K562 (cell line): ENCODE measurements around the gene ITPK1.
"Not testable (repeated sequence)": the region's sequence is repeated elsewhere in the genome, so short reads cannot be mapped to it uniquely, and the experiment has no call there.

ENCODE experiments used
- ATF6 ChIP-seq: sonication (generic); formaldehyde crosslinking; IDR thresholded peaks from 2 replicates; pipeline ENCODE4 v1.4.0; 2020; ENCODE audit warnings: mild to moderate bottlenecking, missing genetic modification reagents
- CBFA2T3 ChIP-seq: fragments of 450-650 bp; IDR thresholded peaks from 2 replicates; pipeline ENCODE4 v1.6.1; 2017
- CTCF ChIP-seq, 3 experiments: IDR thresholded peaks in 2 of 3; conservative IDR thresholded peaks in 1 of 3; 2 replicates each; pipeline ENCODE4 v1.5.1; 2011 to 2012; ENCODE audit warnings: low read length in 3 of 3, mild to moderate bottlenecking in 3 of 3, control low read depth in 2 of 3, improper control_type of control experiment in 1 of 3, inconsistent platforms in 1 of 3, low read depth in 1 of 3, mixed read lengths in 1 of 3, moderate library complexity in 1 of 3; ENCODE audit not compliant: insufficient read depth in 2 of 3
- ETV6 ChIP-seq, 3 experiments: fragments of 150-350 bp in 1 of 3; sonication (generic) in 1 of 3; formaldehyde crosslinking in 1 of 3; IDR thresholded peaks; 2 replicates each; pipeline versions ENCODE4 v1.6.1 to v1.8.0; 2014 to 2022; ENCODE audit warnings: borderline replicate concordance in 2 of 3, low read depth in 2 of 3, antibody characterized with exemption in 1 of 3, low read length in 1 of 3, mild to moderate bottlenecking in 1 of 3, missing genetic modification reagents in 1 of 3
- HOMEZ ChIP-seq: fragments of 250-450 bp; sonication (Bioruptor Pico); IDR thresholded peaks from 2 replicates; pipeline ENCODE4 v1.4.0; 2020; ENCODE audit warnings: mild to moderate bottlenecking, moderate library complexity
- MYC ChIP-seq, 2 experiments: fragments of 250-450 bp in 1 of 2; sonication (Bioruptor Pico) in 1 of 2; IDR thresholded peaks; 2 replicates each; pipeline versions ENCODE4 v1.5.1 to v1.6.1; 2012 to 2021; ENCODE audit warnings: low read depth in 2 of 2, borderline replicate concordance in 1 of 2, improper control_type of control experiment in 1 of 2, low read length in 1 of 2, mild to moderate bottlenecking in 1 of 2, moderate library complexity in 1 of 2
- POLR2AphosphoS5 ChIP-seq: IDR thresholded peaks from 2 replicates; pipeline ENCODE4 v1.6.1; 2011; ENCODE audit warnings: mild to moderate bottlenecking, low read depth, low read length, moderate library complexity; ENCODE audit not compliant: control insufficient read depth, insufficient read depth
- RAD21 ChIP-seq, 2 experiments: fragments of 250-450 bp in 1 of 2; fragments of 450-650 bp in 1 of 2; sonication (Bioruptor Pico) in 1 of 2; formaldehyde crosslinking in 1 of 2; IDR thresholded peaks in 1 of 2; conservative IDR thresholded peaks in 1 of 2; 2 replicates each; pipeline versions ENCODE4 v1.4.0 to v1.8.0; 2020 to 2022; ENCODE audit warnings: mild to moderate bottlenecking in 2 of 2, moderate library complexity in 1 of 2
- SIN3A ChIP-seq, 2 experiments: fragments of 150-350 bp in 1 of 2; IDR thresholded peaks; 2 replicates each; pipeline ENCODE4 v1.6.1; 2011 to 2016; ENCODE audit warnings: borderline replicate concordance in 2 of 2, low read depth in 2 of 2, low read length in 2 of 2, mild to moderate bottlenecking in 2 of 2, moderate library complexity in 2 of 2; ENCODE audit not compliant: control insufficient read depth in 1 of 2
- SP1 ChIP-seq: sonication (generic); formaldehyde crosslinking; IDR thresholded peaks from 2 replicates; pipeline ENCODE4 v1.8.1; 2022; ENCODE audit warnings: mild to moderate bottlenecking, missing genetic modification reagents
- STAT6 ChIP-seq: sonication (generic); formaldehyde crosslinking; IDR thresholded peaks from 2 replicates; pipeline ENCODE4 v1.8.1; 2023; ENCODE audit warnings: mild to moderate bottlenecking, missing genetic modification reagents
- TCF7L2 ChIP-seq: fragments of 150-350 bp; IDR thresholded peaks from 2 replicates; pipeline ENCODE4 v1.6.1; 2016; ENCODE audit warnings: low read depth, mild to moderate bottlenecking, low read length, moderate library complexity
- USF2 ChIP-seq: sonication (generic); formaldehyde crosslinking; IDR thresholded peaks from 2 replicates; pipeline ENCODE4 v1.5.0; 2020; ENCODE audit warnings: missing genetic modification reagents
- ZNF507 ChIP-seq: conservative IDR thresholded peaks from 2 replicates; pipeline ENCODE4 v1.6.1; 2017; ENCODE audit warnings: missing genetic modification characterization, missing compliant biosample characterization

- TF ChIP-seq CTCF (IDR thresholded peaks at IDR 0.05 in 2 of 3, conservative IDR thresholded peaks at IDR 0.05 in 1 of 3; ENCODE audit: insufficient read depth in 2 of 3, low read depth in 1 of 3, low read length in 3 of 3); ZNF507 (tag); SP1 (CRISPR knock-in tag); CBFA2T3; ETV6 (IDR thresholded peaks at IDR 0.05; ENCODE audit: borderline replicate concordance in 1 of 2, low read depth in 2 of 2, low read length in 1 of 2); ETV6 (CRISPR knock-in tag; IDR thresholded peaks at IDR 0.05; ENCODE audit: borderline replicate concordance); STAT6 (CRISPR knock-in tag); RAD21 (CRISPR knock-in tag; conservative IDR thresholded peaks at IDR 0.05 in 1 of 2, IDR thresholded peaks at IDR 0.05 in 1 of 2); TCF7L2; MYC (IDR thresholded peaks at IDR 0.05; ENCODE audit: low read depth, low read length); MYC (CRISPR knock-in tag; IDR thresholded peaks at IDR 0.05; ENCODE audit: borderline replicate concordance, low read depth); POLR2AphosphoS5; ATF6 (CRISPR knock-in tag); SIN3A (IDR thresholded peaks at IDR 0.05; ENCODE audit: borderline replicate concordance in 2 of 2, control insufficient read depth in 1 of 2, low read depth in 2 of 2, low read length in 2 of 2); HOMEZ (CRISPR knock-in tag); USF2 (CRISPR knock-in tag): not testable (repeated sequence)
Observed at GRCh38 chr14:93105856-93106255, 9.9 kb downstream of the ITPK1 start.
